GM12891 (cell line): ENCODE data around the gene SQSTM1.

Source experiments
- PAX5 ChIP-seq: IDR thresholded peaks from 2 replicates; pipeline ENCODE4 v1.6.1; 2011; ENCODE audit warnings: low read length, moderate library complexity, mild to moderate bottlenecking; ENCODE audit not compliant: insufficient read depth, severe bottlenecking
- POLR2A ChIP-seq: IDR thresholded peaks from 2 replicates; pipeline ENCODE4 v1.6.1; 2011; ENCODE audit warnings: low read depth, low read length, control low read depth
- POLR2AphosphoS5 ChIP-seq: IDR thresholded peaks from 2 replicates; pipeline ENCODE4 v1.6.1; 2011; ENCODE audit warnings: low read depth, low read length, control low read depth
- TAF1 ChIP-seq: IDR thresholded peaks from 2 replicates; pipeline ENCODE4 v1.6.1; 2011; ENCODE audit warnings: low read depth, low read length, control low read depth

- no peak; the same call in 1 of the 2 replicates for TF ChIP-seq POLR2A
- no peak for TF ChIP-seq POLR2AphosphoS5
- no peak for TF ChIP-seq TAF1
- TF ChIP-seq PAX5: no peak
Observed at GRCh38 chr5:179833056-179833708, 12.5 kb downstream of the SQSTM1 start.
